IPS-NIHi7 (cell line): ENCODE data around the gene ZSCAN30.

Experiments
- DNase-seq: peaks from one replicate; pipeline ENCODE4 v3.0.0; 2012; ENCODE audit warnings: mixed read lengths; ENCODE audit errors: extremely low spot score

ZSCAN30 gene

GRCh38 chr18:35290094-35290735 lies at the start of gene ZSCAN30:
Gene ZSCAN30 (minus strand): TSS chr18:35290229. CDS start chr18:35264352, 25,877 bp downstream.
- DNase-seq: peak; percentile 99

GRCh38 chr18:35337286-35337685 lies 47.3 kb upstream of the ZSCAN30 start:
- DNase-seq: no peak

GRCh38 chr18:35335866-35336265 lies 45.8 kb upstream of the ZSCAN30 start:
- DNase-seq: no peak

GRCh38 chr18:35334821-35335220 lies 44.8 kb upstream of the ZSCAN30 start:
- DNase-seq: no peak

- no peak for DNase-seq
Observed at GRCh38 chr18:35334212-35334611, 44.2 kb upstream of the ZSCAN30 start.

GRCh38 chr18:35331367-35332087 lies 41.5 kb upstream of the ZSCAN30 start:
- DNase-seq: no peak

GRCh38 chr18:35328868-35329267 lies 38.8 kb upstream of the ZSCAN30 start:
- no peak for DNase-seq

GRCh38 chr18:35326695-35327387 lies 36.8 kb upstream of the ZSCAN30 start:
- no peak for DNase-seq

GRCh38 chr18:35324926-35325655 lies 35.1 kb upstream of the ZSCAN30 start:
- DNase-seq: peak; percentile 45

GRCh38 chr18:35322486-35323458 lies 32.7 kb upstream of the ZSCAN30 start:
- DNase-seq: no peak

- DNase-seq: no peak
Observed at GRCh38 chr18:35311496-35311895, 21.5 kb upstream of the ZSCAN30 start.

GRCh38 chr18:35306588-35307250 lies 16.7 kb upstream of the ZSCAN30 start:
- DNase-seq: no peak

- DNase-seq: no peak
Observed at GRCh38 chr18:35303610-35304009, 13.6 kb upstream of the ZSCAN30 start.

- no peak for DNase-seq
Observed at GRCh38 chr18:35296060-35296459, 6.0 kb upstream of the ZSCAN30 start.

GRCh38 chr18:35291166-35291565 lies 1.1 kb upstream of the ZSCAN30 start:
- DNase-seq: no peak

- DNase-seq: peak; percentile 56
Observed at GRCh38 chr18:35289727-35290093, 319 bp downstream of the ZSCAN30 start.

- peak; percentile 12 for DNase-seq
Observed at GRCh38 chr18:35289293-35289692, 736 bp downstream of the ZSCAN30 start.

GRCh38 chr18:35284841-35285240 lies 5.2 kb downstream of the ZSCAN30 start:
- no peak for DNase-seq

GRCh38 chr18:35283923-35284794 lies 5.9 kb downstream of the ZSCAN30 start:
- no peak for DNase-seq
